ENCODE measurements around the gene IFFO2. TPM values are rescaled to one million over a fixed set of nuclear protein-coding genes. Genes with fewer than 3 reads are reported as not detected.

Gene IFFO2
- total and polyA plus RNA-seq, 2 experiments from 2014 or later: 0.71 to 7.5 TPM

DNA sequence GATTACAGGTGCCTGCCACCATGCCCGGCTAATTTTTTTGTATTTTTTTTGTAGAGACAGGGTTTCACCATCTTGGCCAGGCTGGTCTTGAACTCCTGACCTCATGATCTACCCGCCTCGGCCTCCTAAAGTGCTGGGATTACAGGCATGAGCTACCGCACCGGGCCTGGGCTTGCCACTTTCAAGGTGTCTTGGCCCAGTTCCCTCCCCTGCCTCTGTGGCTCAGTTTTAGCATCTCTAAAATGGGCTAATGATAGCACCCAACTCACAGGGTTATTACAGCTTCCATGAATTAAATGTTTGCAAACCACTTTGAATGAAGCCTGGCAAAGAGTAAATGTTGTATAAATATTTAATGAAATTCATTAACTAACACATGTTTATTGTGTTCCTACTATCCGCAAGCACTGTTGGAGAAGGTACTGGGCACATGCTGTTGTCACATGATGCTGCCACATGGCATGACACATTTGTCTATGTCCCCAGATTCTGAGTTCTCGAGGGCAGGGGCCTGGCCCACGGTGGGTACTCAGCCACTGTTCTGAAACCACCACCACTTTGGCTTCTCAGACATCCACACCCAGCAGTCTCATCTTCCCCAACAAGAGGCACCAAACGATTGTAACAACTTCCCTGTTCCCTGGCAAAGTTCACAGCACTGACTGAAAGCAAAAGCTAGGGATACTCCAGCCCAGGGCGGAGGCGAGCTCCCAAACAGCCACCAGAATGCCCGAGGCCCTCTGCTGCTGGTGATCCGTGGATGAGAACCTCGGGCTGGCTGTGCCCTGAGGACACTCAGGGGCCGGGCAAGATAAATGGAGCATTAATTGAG, 9.7 kb downstream of the IFFO2 start:
- ATAC-seq (no peak), DNase-seq (ENCODE audit: low spot score) (no peak)
- Mint-ChIP-seq H3K9me3 (peaks cover 3% of the 10 kb centered on the region; the same call in 2 of the 3 replicates), H3K27me3 (ENCODE audit: insufficient read depth, low read depth, poor library complexity) (peaks cover 21% of the 10 kb centered on the region), H3K4me1 (peaks cover 43% of the 10 kb centered on the region), H3K36me3 (ENCODE audit: low read depth) (no peaks in the 10 kb centered on the region; the same call in 2 of the 3 replicates), H3K4me3 (no peak overlapping the region), H3K27ac (no peak overlapping the region)
- no peaks in the 10 kb centered on the region for H3K36me3 ChIP-seq (ENCODE audit: insufficient read depth)
- no peak overlapping the region for H3K4me3 ChIP-seq
- no peaks in the 10 kb centered on the region for H3K27me3 ChIP-seq (ENCODE audit: insufficient read depth)
- no peaks in the 10 kb centered on the region for H3K9me2 ChIP-seq (ENCODE audit: insufficient read depth)
- H3K27ac ChIP-seq (ENCODE audit: low read depth): no peak overlapping the region
- no peaks in the 10 kb centered on the region; the same call in 1 of the 2 replicates for H3K79me2 ChIP-seq (replicated peaks; ENCODE audit: insufficient read depth)
- no peaks in the 10 kb centered on the region for H3F3A ChIP-seq (replicated peaks; ENCODE audit: low read depth)
- no peak for TF ChIP-seq STAT1 (IDR thresholded peaks at IDR 0.05; ENCODE audit: unreplicated experiment)
- TF ChIP-seq CREB1 (CRISPR knock-in tag; IDR thresholded peaks at IDR 0.05; ENCODE audit: low read depth): no peak
- TF ChIP-seq ZNF114 (CRISPR knock-in tag; IDR thresholded peaks at IDR 0.05): no peak
- no peak for TF ChIP-seq POLR2AphosphoS5 (IDR thresholded peaks at IDR 0.05; ENCODE audit: low read depth)
- no peak for TF ChIP-seq NANOG (IDR thresholded peaks at IDR 0.05; ENCODE audit: borderline replicate concordance)
- TF ChIP-seq, protein P1, sequence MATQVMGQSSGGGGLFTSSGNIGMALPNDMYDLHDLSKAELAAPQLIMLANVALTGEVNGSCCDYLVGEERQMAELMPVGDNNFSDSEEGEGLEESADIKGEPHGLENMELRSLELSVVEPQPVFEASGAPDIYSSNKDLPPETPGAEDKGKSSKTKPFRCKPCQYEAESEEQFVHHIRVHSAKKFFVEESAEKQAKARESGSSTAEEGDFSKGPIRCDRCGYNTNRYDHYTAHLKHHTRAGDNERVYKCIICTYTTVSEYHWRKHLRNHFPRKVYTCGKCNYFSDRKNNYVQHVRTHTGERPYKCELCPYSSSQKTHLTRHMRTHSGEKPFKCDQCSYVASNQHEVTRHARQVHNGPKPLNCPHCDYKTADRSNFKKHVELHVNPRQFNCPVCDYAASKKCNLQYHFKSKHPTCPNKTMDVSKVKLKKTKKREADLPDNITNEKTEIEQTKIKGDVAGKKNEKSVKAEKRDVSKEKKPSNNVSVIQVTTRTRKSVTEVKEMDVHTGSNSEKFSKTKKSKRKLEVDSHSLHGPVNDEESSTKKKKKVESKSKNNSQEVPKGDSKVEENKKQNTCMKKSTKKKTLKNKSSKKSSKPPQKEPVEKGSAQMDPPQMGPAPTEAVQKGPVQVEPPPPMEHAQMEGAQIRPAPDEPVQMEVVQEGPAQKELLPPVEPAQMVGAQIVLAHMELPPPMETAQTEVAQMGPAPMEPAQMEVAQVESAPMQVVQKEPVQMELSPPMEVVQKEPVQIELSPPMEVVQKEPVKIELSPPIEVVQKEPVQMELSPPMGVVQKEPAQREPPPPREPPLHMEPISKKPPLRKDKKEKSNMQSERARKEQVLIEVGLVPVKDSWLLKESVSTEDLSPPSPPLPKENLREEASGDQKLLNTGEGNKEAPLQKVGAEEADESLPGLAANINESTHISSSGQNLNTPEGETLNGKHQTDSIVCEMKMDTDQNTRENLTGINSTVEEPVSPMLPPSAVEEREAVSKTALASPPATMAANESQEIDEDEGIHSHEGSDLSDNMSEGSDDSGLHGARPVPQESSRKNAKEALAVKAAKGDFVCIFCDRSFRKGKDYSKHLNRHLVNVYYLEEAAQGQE (IDR thresholded peaks at IDR 0.05; ENCODE audit: unreplicated experiment): no peak
- no peak for TF ChIP-seq ZNF331 (CRISPR knock-in tag; IDR thresholded peaks at IDR 0.05; ENCODE audit: low read depth)
- no peak for TF ChIP-seq JUNB (IDR thresholded peaks at IDR 0.05; ENCODE audit: unreplicated experiment)
- TF ChIP-seq EZH2phosphoT487 (IDR thresholded peaks at IDR 0.05; ENCODE audit: unreplicated experiment): no peak
- TF ChIP-seq, protein P2, sequence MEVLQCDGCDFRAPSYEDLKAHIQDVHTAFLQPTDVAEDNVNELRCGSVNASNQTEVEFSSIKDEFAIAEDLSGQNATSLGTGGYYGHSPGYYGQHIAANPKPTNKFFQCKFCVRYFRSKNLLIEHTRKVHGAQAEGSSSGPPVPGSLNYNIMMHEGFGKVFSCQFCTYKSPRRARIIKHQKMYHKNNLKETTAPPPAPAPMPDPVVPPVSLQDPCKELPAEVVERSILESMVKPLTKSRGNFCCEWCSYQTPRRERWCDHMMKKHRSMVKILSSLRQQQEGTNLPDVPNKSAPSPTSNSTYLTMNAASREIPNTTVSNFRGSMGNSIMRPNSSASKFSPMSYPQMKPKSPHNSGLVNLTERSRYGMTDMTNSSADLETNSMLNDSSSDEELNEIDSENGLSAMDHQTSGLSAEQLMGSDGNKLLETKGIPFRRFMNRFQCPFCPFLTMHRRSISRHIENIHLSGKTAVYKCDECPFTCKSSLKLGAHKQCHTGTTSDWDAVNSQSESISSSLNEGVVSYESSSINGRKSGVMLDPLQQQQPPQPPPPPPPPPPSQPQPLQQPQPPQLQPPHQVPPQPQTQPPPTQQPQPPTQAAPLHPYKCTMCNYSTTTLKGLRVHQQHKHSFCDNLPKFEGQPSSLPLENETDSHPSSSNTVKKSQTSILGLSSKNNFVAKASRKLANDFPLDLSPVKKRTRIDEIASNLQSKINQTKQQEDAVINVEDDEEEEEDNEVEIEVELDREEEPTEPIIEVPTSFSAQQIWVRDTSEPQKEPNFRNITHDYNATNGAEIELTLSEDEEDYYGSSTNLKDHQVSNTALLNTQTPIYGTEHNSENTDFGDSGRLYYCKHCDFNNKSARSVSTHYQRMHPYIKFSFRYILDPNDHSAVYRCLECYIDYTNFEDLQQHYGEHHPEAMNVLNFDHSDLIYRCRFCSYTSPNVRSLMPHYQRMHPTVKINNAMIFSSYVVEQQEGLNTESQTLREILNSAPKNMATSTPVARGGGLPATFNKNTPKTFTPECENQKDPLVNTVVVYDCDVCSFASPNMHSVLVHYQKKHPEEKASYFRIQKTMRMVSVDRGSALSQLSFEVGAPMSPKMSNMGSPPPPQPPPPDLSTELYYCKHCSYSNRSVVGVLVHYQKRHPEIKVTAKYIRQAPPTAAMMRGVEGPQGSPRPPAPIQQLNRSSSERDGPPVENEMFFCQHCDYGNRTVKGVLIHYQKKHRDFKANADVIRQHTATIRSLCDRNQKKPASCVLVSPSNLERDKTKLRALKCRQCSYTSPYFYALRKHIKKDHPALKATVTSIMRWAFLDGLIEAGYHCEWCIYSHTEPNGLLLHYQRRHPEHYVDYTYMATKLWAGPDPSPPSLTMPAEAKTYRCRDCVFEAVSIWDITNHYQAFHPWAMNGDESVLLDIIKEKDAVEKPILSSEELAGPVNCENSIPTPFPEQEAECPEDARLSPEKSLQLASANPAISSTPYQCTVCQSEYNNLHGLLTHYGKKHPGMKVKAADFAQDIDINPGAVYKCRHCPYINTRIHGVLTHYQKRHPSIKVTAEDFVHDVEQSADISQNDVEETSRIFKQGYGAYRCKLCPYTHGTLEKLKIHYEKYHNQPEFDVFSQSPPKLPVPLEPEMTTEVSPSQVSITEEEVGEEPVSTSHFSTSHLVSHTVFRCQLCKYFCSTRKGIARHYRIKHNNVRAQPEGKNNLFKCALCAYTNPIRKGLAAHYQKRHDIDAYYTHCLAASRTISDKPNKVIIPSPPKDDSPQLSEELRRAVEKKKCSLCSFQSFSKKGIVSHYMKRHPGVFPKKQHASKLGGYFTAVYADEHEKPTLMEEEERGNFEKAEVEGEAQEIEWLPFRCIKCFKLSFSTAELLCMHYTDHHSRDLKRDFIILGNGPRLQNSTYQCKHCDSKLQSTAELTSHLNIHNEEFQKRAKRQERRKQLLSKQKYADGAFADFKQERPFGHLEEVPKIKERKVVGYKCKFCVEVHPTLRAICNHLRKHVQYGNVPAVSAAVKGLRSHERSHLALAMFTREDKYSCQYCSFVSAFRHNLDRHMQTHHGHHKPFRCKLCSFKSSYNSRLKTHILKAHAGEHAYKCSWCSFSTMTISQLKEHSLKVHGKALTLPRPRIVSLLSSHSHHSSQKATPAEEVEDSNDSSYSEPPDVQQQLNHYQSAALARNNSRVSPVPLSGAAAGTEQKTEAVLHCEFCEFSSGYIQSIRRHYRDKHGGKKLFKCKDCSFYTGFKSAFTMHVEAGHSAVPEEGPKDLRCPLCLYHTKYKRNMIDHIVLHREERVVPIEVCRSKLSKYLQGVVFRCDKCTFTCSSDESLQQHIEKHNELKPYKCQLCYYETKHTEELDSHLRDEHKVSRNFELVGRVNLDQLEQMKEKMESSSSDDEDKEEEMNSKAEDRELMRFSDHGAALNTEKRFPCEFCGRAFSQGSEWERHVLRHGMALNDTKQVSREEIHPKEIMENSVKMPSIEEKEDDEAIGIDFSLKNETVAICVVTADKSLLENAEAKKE (CRISPR knock-in tag; IDR thresholded peaks at IDR 0.05): no peak
- no peak for TF ChIP-seq EZH2 (IDR thresholded peaks at IDR 0.05; ENCODE audit: low read depth, unreplicated experiment)
- TF ChIP-seq, protein P3, sequence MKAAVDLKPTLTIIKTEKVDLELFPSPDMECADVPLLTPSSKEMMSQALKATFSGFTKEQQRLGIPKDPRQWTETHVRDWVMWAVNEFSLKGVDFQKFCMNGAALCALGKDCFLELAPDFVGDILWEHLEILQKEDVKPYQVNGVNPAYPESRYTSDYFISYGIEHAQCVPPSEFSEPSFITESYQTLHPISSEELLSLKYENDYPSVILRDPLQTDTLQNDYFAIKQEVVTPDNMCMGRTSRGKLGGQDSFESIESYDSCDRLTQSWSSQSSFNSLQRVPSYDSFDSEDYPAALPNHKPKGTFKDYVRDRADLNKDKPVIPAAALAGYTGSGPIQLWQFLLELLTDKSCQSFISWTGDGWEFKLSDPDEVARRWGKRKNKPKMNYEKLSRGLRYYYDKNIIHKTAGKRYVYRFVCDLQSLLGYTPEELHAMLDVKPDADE (IDR thresholded peaks at IDR 0.05): no peak
- TF ChIP-seq, protein P4, sequence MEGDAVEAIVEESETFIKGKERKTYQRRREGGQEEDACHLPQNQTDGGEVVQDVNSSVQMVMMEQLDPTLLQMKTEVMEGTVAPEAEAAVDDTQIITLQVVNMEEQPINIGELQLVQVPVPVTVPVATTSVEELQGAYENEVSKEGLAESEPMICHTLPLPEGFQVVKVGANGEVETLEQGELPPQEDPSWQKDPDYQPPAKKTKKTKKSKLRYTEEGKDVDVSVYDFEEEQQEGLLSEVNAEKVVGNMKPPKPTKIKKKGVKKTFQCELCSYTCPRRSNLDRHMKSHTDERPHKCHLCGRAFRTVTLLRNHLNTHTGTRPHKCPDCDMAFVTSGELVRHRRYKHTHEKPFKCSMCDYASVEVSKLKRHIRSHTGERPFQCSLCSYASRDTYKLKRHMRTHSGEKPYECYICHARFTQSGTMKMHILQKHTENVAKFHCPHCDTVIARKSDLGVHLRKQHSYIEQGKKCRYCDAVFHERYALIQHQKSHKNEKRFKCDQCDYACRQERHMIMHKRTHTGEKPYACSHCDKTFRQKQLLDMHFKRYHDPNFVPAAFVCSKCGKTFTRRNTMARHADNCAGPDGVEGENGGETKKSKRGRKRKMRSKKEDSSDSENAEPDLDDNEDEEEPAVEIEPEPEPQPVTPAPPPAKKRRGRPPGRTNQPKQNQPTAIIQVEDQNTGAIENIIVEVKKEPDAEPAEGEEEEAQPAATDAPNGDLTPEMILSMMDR (conservative IDR thresholded peaks at IDR 0.05; ENCODE audit: low read depth in 2 of 2): no peak
- no peak overlapping the region for H2AFZ ChIP-seq
- H3K4me1 ChIP-seq (ENCODE audit: insufficient read depth): peaks cover 30% of the 10 kb centered on the region
- no peaks in the 10 kb centered on the region for H4K20me1 ChIP-seq (replicated peaks; ENCODE audit: insufficient read depth)
- H3K4me2 ChIP-seq: no peak overlapping the region
